Esophagus muscularis mucosa (tissue), 4 donors: Measurements from ENCODE around the gene ARPC1A. TPM values are rescaled to one million over a fixed set of nuclear protein-coding genes. Genes with fewer than 3 reads are reported as not detected.

Experiments
- DNase-seq: peaks from one replicate; pipeline ENCODE4 v3.0.0-alpha.2; 2017; ENCODE audit errors: extremely low spot score
- H3K27ac ChIP-seq, 4 donors: fragments of 200-600 bp; sonication (generic); replicated peaks in 1 of 4; 1 replicate in 3 of 4; 2 replicates in 1 of 4; pipeline ENCODE4 v1.5.1; 2016 to 2019; ENCODE audit warnings: mild to moderate bottlenecking in 1 of 4
- H3K27me3 ChIP-seq, 4 donors: fragments of 200-600 bp; sonication (generic); one replicate each; pipeline versions ENCODE4 v1.5.1 to v1.6.0; 2016 to 2019
- H3K36me3 ChIP-seq, 4 donors: fragments of 200-600 bp; sonication (generic); one replicate each; pipeline ENCODE4 v1.5.1; 2016 to 2019
- H3K4me1 ChIP-seq, 4 donors: fragments of 200-600 bp; sonication (generic); one replicate each; pipeline ENCODE4 v1.5.1; 2016 to 2019
- H3K4me3 ChIP-seq, 4 donors: fragments of 200-600 bp; sonication (generic); 1 replicate in 2 of 4; 2 replicates in 2 of 4; pipeline ENCODE4 v1.5.1; 2016 to 2019; ENCODE audit warnings: mild to moderate bottlenecking in 4 of 4, moderate library complexity in 1 of 4
- H3K9me3 ChIP-seq, 4 donors: fragments of 200-600 bp; sonication (generic); 1 replicate in 3 of 4; 2 replicates in 1 of 4; pipeline ENCODE4 v1.5.1; 2016 to 2019
- EP300 ChIP-seq: sonication (generic); formaldehyde crosslinking; IDR thresholded peaks from one replicate; pipeline ENCODE4 v1.6.1; 2017; ENCODE audit warnings: antibody characterized with exemption
- POLR2A ChIP-seq: fragments of 450-650 bp; IDR thresholded peaks from one replicate; pipeline ENCODE4 v1.6.1; 2017; ENCODE audit warnings: antibody characterized with exemption, moderate library complexity, mild to moderate bottlenecking, low read depth
- POLR2AphosphoS5 ChIP-seq, 2 donors: sonication (generic); formaldehyde crosslinking; IDR thresholded peaks; one replicate each; pipeline ENCODE4 v1.6.1; 2017; ENCODE audit warnings: antibody characterized with exemption in 2 of 2
- WGBS: methylation state at CpG from one replicate; pipeline ENCODE4 v1.1.5; 2018; 5-methylcytosine and 5-hydroxymethylcytosine counted together
- intact Hi-C: fragments of 100-400 bp; cut with DNase I; formaldehyde crosslinking; loops from one replicate; pipeline ENCODE4 v1.15.1; 2023
- total RNA-seq, 4 donors: library from RNA; depleted of rRNA; stranded (reverse); fragments of >200 nt; gene quantifications; one replicate each; pipeline versions ENCODE4 v1.1.0 to v1.2.1, GENCODE V29; 2016
- TF ChIP-seq, protein P1 (sequence below), 3 experiments: fragments of 200-600 bp in 2 of 3; fragments of 450-650 bp in 1 of 3; sonication (generic) in 2 of 3; IDR thresholded peaks; one replicate each; pipeline ENCODE4 v1.5.1; 2017 to 2019; ENCODE audit warnings: antibody characterized with exemption in 3 of 3, mild to moderate bottlenecking in 2 of 3, moderate library complexity in 1 of 3

The ARPC1A gene
- total RNA-seq, 4 donors from 2014 or later: 83.1 to 105 (median 99.8) TPM

DNA sequence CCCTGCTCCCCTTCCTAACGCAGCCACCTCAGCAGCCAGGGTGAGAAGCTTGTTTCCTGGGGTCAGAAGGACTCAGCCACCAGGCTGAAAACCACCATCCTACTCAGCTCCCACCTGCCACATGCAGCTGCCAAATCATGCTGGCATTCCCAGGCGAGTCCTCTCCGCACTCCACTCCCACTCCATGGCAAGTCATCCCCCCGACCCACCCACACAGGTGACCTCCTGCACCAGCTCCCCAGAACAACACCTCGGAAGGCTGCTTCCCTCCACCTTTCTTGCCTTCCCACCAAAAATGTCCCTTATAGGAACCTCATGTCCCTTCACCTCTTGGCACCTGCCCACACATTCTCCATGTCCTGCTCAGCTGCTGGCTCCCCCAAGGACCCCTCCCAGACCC is 78.1 kb downstream of the ARPC1A start:
- Histone ChIP-seq H3K4me3 (no peak overlapping the region), H3K9me3 (no peaks in the 10 kb centered on the region), H3K27me3 (no peaks in the 10 kb centered on the region), H3K27ac (no peak overlapping the region), H3K36me3 (peaks cover 48 to 65% (median 61%) of the 10 kb centered on the region in 4 donors), H3K4me1 (peaks cover 35 to 43% (median 38%) of the 10 kb centered on the region in 4 donors)
- intact Hi-C loops: no loop called here
- TF ChIP-seq EP300: no peak
- no peak for TF ChIP-seq POLR2AphosphoS5 (IDR thresholded peaks at IDR 0.05)
- TF ChIP-seq POLR2A: no peak
- TF ChIP-seq, protein P1, sequence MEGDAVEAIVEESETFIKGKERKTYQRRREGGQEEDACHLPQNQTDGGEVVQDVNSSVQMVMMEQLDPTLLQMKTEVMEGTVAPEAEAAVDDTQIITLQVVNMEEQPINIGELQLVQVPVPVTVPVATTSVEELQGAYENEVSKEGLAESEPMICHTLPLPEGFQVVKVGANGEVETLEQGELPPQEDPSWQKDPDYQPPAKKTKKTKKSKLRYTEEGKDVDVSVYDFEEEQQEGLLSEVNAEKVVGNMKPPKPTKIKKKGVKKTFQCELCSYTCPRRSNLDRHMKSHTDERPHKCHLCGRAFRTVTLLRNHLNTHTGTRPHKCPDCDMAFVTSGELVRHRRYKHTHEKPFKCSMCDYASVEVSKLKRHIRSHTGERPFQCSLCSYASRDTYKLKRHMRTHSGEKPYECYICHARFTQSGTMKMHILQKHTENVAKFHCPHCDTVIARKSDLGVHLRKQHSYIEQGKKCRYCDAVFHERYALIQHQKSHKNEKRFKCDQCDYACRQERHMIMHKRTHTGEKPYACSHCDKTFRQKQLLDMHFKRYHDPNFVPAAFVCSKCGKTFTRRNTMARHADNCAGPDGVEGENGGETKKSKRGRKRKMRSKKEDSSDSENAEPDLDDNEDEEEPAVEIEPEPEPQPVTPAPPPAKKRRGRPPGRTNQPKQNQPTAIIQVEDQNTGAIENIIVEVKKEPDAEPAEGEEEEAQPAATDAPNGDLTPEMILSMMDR (IDR thresholded peaks at IDR 0.05): no peak
- 85% methylated on average over 5 of the region's 5 CpGs for WGBS
- no peak for DNase-seq

DNA sequence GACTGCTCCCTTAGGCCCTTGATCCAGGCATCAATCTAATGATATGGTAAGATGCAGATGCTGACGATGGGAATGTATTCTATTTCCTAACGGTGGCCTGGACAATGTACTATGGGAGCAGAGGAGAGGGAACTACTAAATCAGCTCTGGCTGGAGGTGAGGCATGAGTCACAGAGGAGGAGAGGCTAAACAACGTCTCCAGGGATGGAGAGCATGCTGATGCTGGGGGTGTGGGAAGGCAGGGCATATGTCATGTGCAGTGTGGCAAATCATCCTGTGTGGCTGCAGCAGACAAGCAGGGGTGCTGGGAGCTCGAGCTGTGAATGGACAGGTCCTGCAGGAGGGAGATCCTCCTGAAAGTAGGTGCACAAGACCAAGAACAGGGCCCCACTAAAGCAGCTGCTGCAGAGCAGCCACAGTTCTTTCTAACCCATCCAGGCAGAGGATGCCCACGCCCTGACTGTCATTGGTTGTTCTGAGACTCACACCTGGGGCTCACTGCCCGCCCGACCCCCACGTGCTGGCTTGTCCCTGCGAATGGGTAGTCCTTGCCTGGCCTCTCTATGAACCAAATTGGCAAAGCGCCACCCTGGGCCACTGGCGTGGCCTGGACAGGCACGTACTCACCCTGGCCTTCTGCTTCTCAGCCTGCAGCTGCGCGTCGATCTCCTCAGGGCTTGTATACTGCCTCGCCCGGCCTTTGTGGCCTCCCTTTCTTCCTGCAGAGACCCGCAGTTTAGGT is 78.7 kb downstream of the ARPC1A start:
- intact Hi-C loops: no loop called here
- TF ChIP-seq POLR2AphosphoS5 (IDR thresholded peaks at IDR 0.05) (no peak), POLR2A (no peak), EP300 (no peak)
- TF ChIP-seq, protein P1 (IDR thresholded peaks at IDR 0.05): no peak
- WGBS: 84% methylated on average over 18 of the region's 18 CpGs
- Histone ChIP-seq H3K4me3 (no peak overlapping the region), H3K4me1 (peaks cover 36 to 45% (median 39%) of the 10 kb centered on the region in 4 donors), H3K27ac (no peak overlapping the region), H3K36me3 (peaks cover 42 to 59% (median 55%) of the 10 kb centered on the region in 4 donors), H3K27me3 (no peaks in the 10 kb centered on the region), H3K9me3 (no peaks in the 10 kb centered on the region)
- no peak for DNase-seq

DNA sequence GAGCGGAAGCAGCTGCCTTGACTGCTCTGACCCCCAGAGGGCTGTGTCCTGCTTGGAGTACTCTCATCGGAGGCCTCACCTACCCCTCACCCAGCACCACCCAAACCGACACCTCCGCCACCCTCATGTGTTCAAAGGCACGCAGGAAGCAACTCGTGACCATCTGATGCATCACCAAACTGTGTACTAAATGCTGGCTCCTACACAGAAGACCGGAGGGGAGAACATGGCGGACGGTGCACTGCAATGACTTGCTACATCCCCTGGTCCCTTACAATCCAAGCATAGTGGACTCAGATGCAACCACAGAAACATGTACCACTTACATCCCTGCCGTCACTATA is 79.3 kb downstream of the ARPC1A start:
- no peak for TF ChIP-seq POLR2A
- TF ChIP-seq, protein P1 (IDR thresholded peaks at IDR 0.05): no peak
- no peak for TF ChIP-seq POLR2AphosphoS5 (IDR thresholded peaks at IDR 0.05)
- TF ChIP-seq EP300: no peak
- 85% methylated on average over 9 of the region's 10 CpGs for WGBS

DNA sequence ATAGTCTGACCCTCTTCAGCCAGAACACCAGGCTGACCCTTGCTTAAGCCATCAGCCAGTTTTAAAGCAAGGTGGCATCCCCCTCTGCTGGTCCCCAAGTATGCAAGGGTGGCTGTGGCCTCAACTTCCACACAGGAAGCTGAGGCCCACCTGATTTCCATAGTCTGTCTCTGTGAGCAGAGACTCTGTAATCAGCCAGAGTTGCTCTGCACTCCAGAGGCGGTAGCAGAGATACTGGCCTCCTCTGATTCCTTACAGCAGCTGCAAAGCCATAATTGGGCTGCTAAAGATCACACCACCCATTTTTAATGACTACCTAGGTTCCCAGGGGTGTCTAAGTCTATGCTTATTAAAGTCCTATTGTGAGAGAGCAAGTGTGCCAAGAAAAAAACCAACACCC is 80.9 kb downstream of the ARPC1A start:
- 100% methylated on average over 1 of the region's 1 CpG for WGBS
- H3K9me3 ChIP-seq: no peaks in the 10 kb centered on the region
- peak overlapping the region in 1 of 4 donors; percentile 7 for H3K27ac ChIP-seq
- TF ChIP-seq POLR2A: no peak
- no peak for TF ChIP-seq EP300
- TF ChIP-seq POLR2AphosphoS5 (IDR thresholded peaks at IDR 0.05): no peak
- TF ChIP-seq, protein P1 (IDR thresholded peaks at IDR 0.05): no peak
- no peaks in the 10 kb centered on the region for H3K27me3 ChIP-seq
- H3K4me3 ChIP-seq: no peak overlapping the region
- DNase-seq: no peak
- peaks cover 30 to 52% (median 49%) of the 10 kb centered on the region in 4 donors for H3K36me3 ChIP-seq
- intact Hi-C loops: loop anchor here (5.0 kb wide), 1 partner anchor 39 kb away; no protein-coding TSS in a partner anchor
- peaks cover 46 to 62% (median 55%) of the 10 kb centered on the region in 4 donors for H3K4me1 ChIP-seq

More for the DNA sequence above, 79.3 kb downstream of the ARPC1A start:
- no peak overlapping the region for H3K4me3 ChIP-seq
- H3K36me3 ChIP-seq: peaks cover 36 to 53% (median 50%) of the 10 kb centered on the region in 4 donors
- no peak overlapping the region for H3K27ac ChIP-seq
- peaks cover 41 to 51% (median 45%) of the 10 kb centered on the region in 4 donors for H3K4me1 ChIP-seq
- intact Hi-C loops: loop anchor here (5.0 kb wide), 1 partner anchor 38 kb away; no protein-coding TSS in a partner anchor
- H3K9me3 ChIP-seq: no peaks in the 10 kb centered on the region
- DNase-seq: no peak
- H3K27me3 ChIP-seq: no peaks in the 10 kb centered on the region
